CD4-positive, alpha-beta T cell (primary cell): ENCODE measurements around the gene CTXN3. TPM values are rescaled to one million over a fixed set of nuclear protein-coding genes. Genes with fewer than 3 reads are reported as not detected.

ENCODE experiments used
- ATAC-seq: fragments of 200-7000 bp; cut with Tn5 transposase; one replicate; pipeline ENCODE4 v1.10.0; 2022; ENCODE audit warnings: mild to moderate bottlenecking; ENCODE audit not compliant: poor library complexity
- CTCF ChIA-PET: fragments of 350-600 bp; sonication (Branson Sonifier 250); formaldehyde crosslinking; loops from one replicate; lab custom pipeline; 2021; ENCODE audit warnings: antibody characterized with exemption, inconsistent platforms; lab: Charles Lee
- POLR2A ChIA-PET: fragments of 350-600 bp; sonication (Branson Sonifier 250); formaldehyde crosslinking; loops from one replicate; lab custom pipeline; 2021; ENCODE audit warnings: antibody characterized with exemption, inconsistent platforms; lab: Charles Lee
- DNase-seq, 14 experiments: peaks; one replicate each; pipeline ENCODE4 v3.0.0-alpha.2; 2013 to 2020; ENCODE audit warnings: mixed read lengths in 2 of 14
- H3K27ac ChIP-seq, 2 donors: one replicate each; pipeline versions ENCODE4 v1.5.1 to v1.7.0; 2013; ENCODE audit warnings: low read length in 2 of 2, low read depth in 1 of 2, mild to moderate bottlenecking in 1 of 2
- H3K27me3 ChIP-seq, 2 experiments: 1 replicate in 1 of 2; 2 replicates in 1 of 2; pipeline versions ENCODE4 v1.6.1 to v1.7.0; 2013; ENCODE audit warnings: low read length in 2 of 2, control low read depth in 1 of 2, mild to moderate bottlenecking in 1 of 2, moderate library complexity in 1 of 2; ENCODE audit not compliant: insufficient read depth in 2 of 2, control insufficient read depth in 1 of 2
- H3K36me3 ChIP-seq: one replicate; pipeline ENCODE4 v1.6.1; 2013; ENCODE audit warnings: low read length, control low read depth; ENCODE audit not compliant: insufficient read depth
- H3K4me1 ChIP-seq: one replicate; pipeline ENCODE4 v1.6.1; 2013; ENCODE audit warnings: low read length, control low read depth; ENCODE audit not compliant: insufficient read depth
- H3K4me3 ChIP-seq: one replicate; pipeline ENCODE4 v1.5.1; 2013; ENCODE audit warnings: mild to moderate bottlenecking, low read length, moderate library complexity
- H3K9me3 ChIP-seq, 2 experiments: 1 replicate in 1 of 2; 2 replicates in 1 of 2; pipeline versions ENCODE4 v1.6.1 to v1.7.0; 2013; ENCODE audit warnings: low read length in 2 of 2, mild to moderate bottlenecking in 2 of 2, control low read depth in 1 of 2, moderate library complexity in 1 of 2; ENCODE audit not compliant: control insufficient read depth in 1 of 2, insufficient read depth in 1 of 2
- H3K27ac Mint-ChIP-seq: one replicate; pipeline ENCODE4 v1.8.0; 2020; ENCODE audit warnings: mixed read lengths
- H3K27me3 Mint-ChIP-seq: one replicate; pipeline ENCODE4 v1.8.0; 2021; ENCODE audit warnings: mixed read lengths
- H3K36me3 Mint-ChIP-seq: one replicate; pipeline ENCODE4 v1.8.0; 2021; ENCODE audit warnings: low read depth, mixed read lengths
- H3K4me1 Mint-ChIP-seq: one replicate; pipeline ENCODE4 v1.8.0; 2021; ENCODE audit warnings: low read depth, mixed read lengths
- H3K4me3 Mint-ChIP-seq: one replicate; pipeline ENCODE4 v1.8.0; 2020; ENCODE audit warnings: mild to moderate bottlenecking, mixed read lengths
- H3K9me3 Mint-ChIP-seq: one replicate; pipeline ENCODE4 v1.8.0; 2020; ENCODE audit warnings: mixed read lengths
- intact Hi-C, 2 experiments: fragments of 100-400 bp; cut with DNase I in 1 of 2; cut with micrococcal nuclease in 1 of 2; formaldehyde crosslinking; loops; one replicate each; pipeline versions ENCODE4 v1.15.1 to v1.9.0; 2023 to 2025; cut with DNase I, micrococcal nuclease
- total RNA-seq, 174 experiments: library from RNA in 2 of 174; stranded (reverse) in 2 of 174; gene quantifications; one replicate each; pipeline ENCODE4 v1.2.3 and lab custom pipeline; 2021 to 2026
- TF ChIP-seq, protein P1 (sequence below): fragments of 200-600 bp; IDR thresholded peaks from one replicate; pipeline ENCODE4 v1.8.0; 2022; ENCODE audit warnings: antibody characterized with exemption, mild to moderate bottlenecking

The CTXN3 gene
- total RNA-seq, 2 experiments from 2014 or later = not detected

DNA sequence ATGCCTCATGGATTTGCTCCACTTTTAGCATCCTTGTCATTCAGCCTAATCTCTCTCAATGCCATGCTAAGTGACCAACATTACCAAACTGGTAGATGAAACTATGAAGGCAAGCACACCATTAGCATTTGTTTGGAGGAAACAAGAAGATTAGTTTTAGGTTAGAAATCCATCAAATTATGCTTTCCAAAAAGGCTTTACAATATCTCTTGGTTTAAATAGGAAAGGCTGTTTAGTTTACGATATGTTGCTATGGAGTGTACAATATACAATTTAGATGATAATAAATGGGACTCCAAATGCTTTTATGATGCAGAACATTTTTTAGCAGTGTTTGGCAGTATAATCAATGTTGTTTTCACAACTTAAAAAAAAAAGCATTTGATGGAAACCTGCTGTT, 47.8 kb upstream of the CTXN3 start:
- ChIA-PET CTCF (no interaction called here), POLR2A (no interaction called here)
- H3K4me3 Mint-ChIP-seq = no peak overlapping the region
- no peaks in the 10 kb centered on the region for H3K36me3 ChIP-seq
- no peaks in the 10 kb centered on the region for H3K36me3 Mint-ChIP-seq
- DNase-seq (no peak), ATAC-seq (no peak)
- peaks cover 3 to 5% of the 10 kb centered on the region in 2 experiments for H3K27me3 ChIP-seq
- intact Hi-C loops = no loop called here
- H3K4me1 ChIP-seq = no peaks in the 10 kb centered on the region
- H3K9me3 ChIP-seq = no peaks in the 10 kb centered on the region
- H3K4me1 Mint-ChIP-seq = no peaks in the 10 kb centered on the region
- peaks cover 9% of the 10 kb centered on the region for H3K27me3 Mint-ChIP-seq
- H3K27ac Mint-ChIP-seq = no peak overlapping the region
- no peaks in the 10 kb centered on the region for H3K9me3 Mint-ChIP-seq
- no peak overlapping the region for H3K27ac ChIP-seq
- TF ChIP-seq, protein P1, sequence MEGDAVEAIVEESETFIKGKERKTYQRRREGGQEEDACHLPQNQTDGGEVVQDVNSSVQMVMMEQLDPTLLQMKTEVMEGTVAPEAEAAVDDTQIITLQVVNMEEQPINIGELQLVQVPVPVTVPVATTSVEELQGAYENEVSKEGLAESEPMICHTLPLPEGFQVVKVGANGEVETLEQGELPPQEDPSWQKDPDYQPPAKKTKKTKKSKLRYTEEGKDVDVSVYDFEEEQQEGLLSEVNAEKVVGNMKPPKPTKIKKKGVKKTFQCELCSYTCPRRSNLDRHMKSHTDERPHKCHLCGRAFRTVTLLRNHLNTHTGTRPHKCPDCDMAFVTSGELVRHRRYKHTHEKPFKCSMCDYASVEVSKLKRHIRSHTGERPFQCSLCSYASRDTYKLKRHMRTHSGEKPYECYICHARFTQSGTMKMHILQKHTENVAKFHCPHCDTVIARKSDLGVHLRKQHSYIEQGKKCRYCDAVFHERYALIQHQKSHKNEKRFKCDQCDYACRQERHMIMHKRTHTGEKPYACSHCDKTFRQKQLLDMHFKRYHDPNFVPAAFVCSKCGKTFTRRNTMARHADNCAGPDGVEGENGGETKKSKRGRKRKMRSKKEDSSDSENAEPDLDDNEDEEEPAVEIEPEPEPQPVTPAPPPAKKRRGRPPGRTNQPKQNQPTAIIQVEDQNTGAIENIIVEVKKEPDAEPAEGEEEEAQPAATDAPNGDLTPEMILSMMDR = no peak
- H3K4me3 ChIP-seq = no peak overlapping the region

DNA sequence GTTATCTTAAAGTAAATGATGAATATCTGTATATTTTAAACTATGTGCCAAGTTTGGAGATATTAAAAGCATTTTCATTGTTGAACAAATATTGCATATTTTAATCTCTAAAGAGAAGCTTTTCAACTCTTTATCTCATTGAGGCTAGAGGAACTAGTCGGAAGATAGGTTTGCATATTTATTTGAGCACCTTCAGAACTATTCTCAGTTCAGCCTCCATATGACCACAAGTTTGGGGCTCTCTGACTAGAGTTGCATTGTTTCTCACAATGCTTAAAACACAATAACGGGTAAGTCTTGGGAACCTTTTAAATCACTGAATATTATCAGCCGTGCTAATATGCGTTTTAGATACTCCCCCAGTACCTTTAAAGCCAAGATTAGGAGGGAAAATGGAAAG, 47.3 kb upstream of the CTXN3 start:
- TF ChIP-seq, protein P1 = no peak
- H3K4me3 ChIP-seq = no peak overlapping the region
- no peaks in the 10 kb centered on the region for H3K9me3 ChIP-seq
- peaks cover 9% of the 10 kb centered on the region for H3K27me3 Mint-ChIP-seq
- H3K9me3 Mint-ChIP-seq = no peaks in the 10 kb centered on the region
- no peak for DNase-seq
- no peaks in the 10 kb centered on the region for H3K36me3 ChIP-seq
- ChIA-PET POLR2A (no interaction called here), CTCF (interaction anchor here (0.6 kb wide), 1 partner anchor 393 kb away, joined by 3 read pairs; no protein-coding TSS in a partner anchor)
- intact Hi-C loops = no loop called here
- H3K27ac ChIP-seq = no peak overlapping the region
- H3K27me3 ChIP-seq = peaks cover 3 to 5% of the 10 kb centered on the region in 2 experiments
- no peak for ATAC-seq
- no peaks in the 10 kb centered on the region for H3K36me3 Mint-ChIP-seq
- H3K4me1 Mint-ChIP-seq = no peaks in the 10 kb centered on the region
- H3K27ac Mint-ChIP-seq = no peak overlapping the region
- no peaks in the 10 kb centered on the region for H3K4me1 ChIP-seq
- H3K4me3 Mint-ChIP-seq = no peak overlapping the region

DNA sequence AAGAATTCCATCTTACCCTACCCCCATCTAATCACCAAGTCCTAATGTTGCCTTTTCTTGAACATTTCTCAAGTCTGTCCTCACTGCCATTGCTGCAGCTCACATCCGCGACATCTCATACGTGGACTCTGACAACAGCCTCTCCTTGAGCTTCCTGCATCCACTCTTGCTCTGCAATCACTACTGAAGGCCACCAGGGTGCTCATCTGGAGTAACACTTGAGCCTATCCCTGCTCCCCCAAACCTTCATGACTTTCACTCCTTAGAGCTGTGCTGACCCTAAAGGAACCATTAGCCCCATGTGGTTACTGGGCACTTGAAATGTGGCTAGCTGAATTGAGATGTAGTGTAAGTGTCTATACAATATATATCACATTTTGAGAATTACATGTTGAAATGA, 46.4 kb upstream of the CTXN3 start:
- CTCF ChIA-PET = no interaction called here

More for the DNA sequence above, 46.4 kb upstream of the CTXN3 start:
- Mint-ChIP-seq H3K36me3 (no peaks in the 10 kb centered on the region), H3K9me3 (no peaks in the 10 kb centered on the region), H3K27ac (no peak overlapping the region), H3K4me1 (no peaks in the 10 kb centered on the region), H3K4me3 (no peak overlapping the region), H3K27me3 (peaks cover 9% of the 10 kb centered on the region)
- no peak for DNase-seq
- H3K4me1 ChIP-seq = no peaks in the 10 kb centered on the region
- peaks cover 3 to 5% of the 10 kb centered on the region in 2 experiments for H3K27me3 ChIP-seq
- TF ChIP-seq, protein P1 = no peak
- no peak overlapping the region for H3K27ac ChIP-seq
- ATAC-seq = no peak
- H3K36me3 ChIP-seq = no peaks in the 10 kb centered on the region
- no peak overlapping the region for H3K4me3 ChIP-seq
- no peaks in the 10 kb centered on the region for H3K9me3 ChIP-seq
- POLR2A ChIA-PET = no interaction called here
- intact Hi-C loops = no loop called here
